Measurements from ENCODE around the gene CSAD.

The CSAD gene

DNA sequence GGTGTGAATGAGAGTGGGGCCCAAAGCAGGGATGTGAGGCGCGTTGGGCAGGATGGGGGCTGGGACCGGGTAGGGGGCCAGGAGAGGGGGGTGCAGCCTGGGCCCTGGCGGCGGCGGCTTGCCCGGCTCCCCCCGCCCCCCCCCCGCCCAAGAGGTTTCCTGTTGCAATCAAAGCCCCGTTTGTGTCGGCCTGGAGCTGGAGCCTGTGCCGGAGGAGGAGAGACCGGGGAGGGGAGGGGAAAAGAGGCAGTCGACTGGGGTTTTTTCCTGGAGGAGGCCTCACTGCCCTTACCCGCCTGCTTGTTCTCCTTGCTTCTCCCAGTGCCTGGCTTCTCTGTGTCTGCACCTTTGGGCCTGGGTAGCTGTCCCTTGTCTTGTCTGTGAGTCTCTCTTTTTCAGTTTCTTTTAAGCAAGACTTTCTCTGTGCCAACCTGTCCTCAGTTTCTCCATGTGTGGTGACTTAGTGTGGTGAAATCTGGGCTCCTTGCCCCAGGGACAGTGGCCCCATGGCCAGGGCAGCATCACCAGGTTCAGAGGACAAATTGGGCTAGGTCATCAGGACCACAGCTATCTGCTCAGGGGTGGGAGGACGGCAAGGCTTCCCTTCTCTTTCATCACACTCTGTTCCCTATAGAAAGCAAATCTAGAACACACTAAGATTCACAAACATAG, 42.8 kb upstream of the CSAD start:
- H3K9me3 ChIP-seq (ENCODE audit: control insufficient read depth, insufficient read depth, low read length): no peaks in the 10 kb centered on the region
- H3K27ac ChIP-seq (ENCODE audit: low read length): no peak overlapping the region
- peaks cover 28% of the 10 kb centered on the region for H3K4me1 ChIP-seq (ENCODE audit: control insufficient read depth, insufficient read depth, low read length)
- H3K4me3 ChIP-seq (ENCODE audit: low read length): no peak overlapping the region
- no peak for DNase-seq (ENCODE audit: low read depth, low spot score)
- H3K36me3 ChIP-seq (ENCODE audit: control insufficient read depth, insufficient read depth, low read length): no peaks in the 10 kb centered on the region
- no CpG with 5 or more reads among the region's 16 CpGs for WGBS (ENCODE audit: insufficient coverage, insufficient read length)
- no peaks in the 10 kb centered on the region; the same call in 1 of the 2 replicates for H3K27me3 ChIP-seq (ENCODE audit: control insufficient read depth, insufficient read depth, low read length)

- Histone ChIP-seq H3K4me3 (ENCODE audit: low read length) (no peak overlapping the region), H3K27me3 (ENCODE audit: control insufficient read depth, insufficient read depth, low read length) (no peaks in the 10 kb centered on the region; the same call in 1 of the 2 replicates), H3K9me3 (ENCODE audit: control insufficient read depth, insufficient read depth, low read length) (no peaks in the 10 kb centered on the region), H3K4me1 (ENCODE audit: control insufficient read depth, insufficient read depth, low read length) (peaks cover 29% of the 10 kb centered on the region), H3K36me3 (ENCODE audit: control insufficient read depth, insufficient read depth, low read length) (no peaks in the 10 kb centered on the region), H3K27ac (ENCODE audit: low read length) (no peak overlapping the region)
- DNase-seq (ENCODE audit: low read depth, low spot score): no peak
- no CpG with 5 or more reads among the region's 4 CpGs for WGBS (ENCODE audit: insufficient coverage, insufficient read length)
Observed at GRCh38 chr12:53222806-53223261, 42.1 kb upstream of the CSAD start.

DNA sequence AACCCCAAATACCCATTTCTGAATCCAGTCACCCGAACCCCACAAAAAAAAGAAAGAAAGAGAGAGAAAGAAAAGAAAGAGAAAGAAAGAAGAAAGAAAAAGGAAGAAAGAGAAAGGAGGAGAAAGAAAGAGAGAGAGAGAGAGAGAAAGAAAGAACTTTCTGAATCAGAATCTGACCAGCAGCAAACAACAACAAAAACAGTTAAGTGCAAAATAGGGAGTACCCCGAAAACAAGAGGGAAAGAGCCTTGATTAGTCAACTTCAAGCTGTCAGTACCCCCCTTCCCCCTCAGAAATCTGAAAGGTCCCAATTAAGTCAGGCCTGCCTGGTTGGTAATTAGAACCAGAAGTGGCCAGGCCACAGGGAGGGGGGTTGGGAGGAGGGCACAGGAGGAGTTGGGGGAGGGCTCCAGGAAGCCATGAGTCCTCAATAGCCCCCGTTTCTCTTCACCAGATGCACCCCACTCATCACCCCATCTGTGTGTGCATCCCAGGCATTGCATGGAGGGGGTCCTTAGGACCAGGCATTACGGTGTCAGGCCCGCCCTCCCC, 41.5 kb upstream of the CSAD start:
- DNase-seq (ENCODE audit: low read depth, low spot score): no peak
- Histone ChIP-seq H3K36me3 (ENCODE audit: control insufficient read depth, insufficient read depth, low read length) (no peaks in the 10 kb centered on the region), H3K27ac (ENCODE audit: low read length) (no peak overlapping the region), H3K4me1 (ENCODE audit: control insufficient read depth, insufficient read depth, low read length) (peaks cover 32% of the 10 kb centered on the region), H3K9me3 (ENCODE audit: control insufficient read depth, insufficient read depth, low read length) (no peaks in the 10 kb centered on the region), H3K27me3 (ENCODE audit: control insufficient read depth, insufficient read depth, low read length) (no peaks in the 10 kb centered on the region; the same call in 1 of the 2 replicates), H3K4me3 (ENCODE audit: low read length) (no peak overlapping the region; the same call in 1 of the 2 replicates)
- WGBS (ENCODE audit: insufficient coverage, insufficient read length): no CpG with 5 or more reads among the region's 5 CpGs

- no CpG with 5 or more reads among the region's 72 CpGs for WGBS (ENCODE audit: insufficient coverage, insufficient read length)
- Histone ChIP-seq H3K27ac (ENCODE audit: low read length) (no peak overlapping the region), H3K4me3 (ENCODE audit: low read length) (peak overlapping the region; percentile 58), H3K4me1 (ENCODE audit: control insufficient read depth, insufficient read depth, low read length) (peaks cover 35% of the 10 kb centered on the region), H3K36me3 (ENCODE audit: control insufficient read depth, insufficient read depth, low read length) (no peaks in the 10 kb centered on the region), H3K27me3 (ENCODE audit: control insufficient read depth, insufficient read depth, low read length) (no peaks in the 10 kb centered on the region; the same call in 1 of the 2 replicates), H3K9me3 (ENCODE audit: control insufficient read depth, insufficient read depth, low read length) (no peaks in the 10 kb centered on the region)
- no peak for DNase-seq (ENCODE audit: low read depth, low spot score)
Observed at GRCh38 chr12:53221203-53222080, 40.7 kb upstream of the CSAD start.

DNA sequence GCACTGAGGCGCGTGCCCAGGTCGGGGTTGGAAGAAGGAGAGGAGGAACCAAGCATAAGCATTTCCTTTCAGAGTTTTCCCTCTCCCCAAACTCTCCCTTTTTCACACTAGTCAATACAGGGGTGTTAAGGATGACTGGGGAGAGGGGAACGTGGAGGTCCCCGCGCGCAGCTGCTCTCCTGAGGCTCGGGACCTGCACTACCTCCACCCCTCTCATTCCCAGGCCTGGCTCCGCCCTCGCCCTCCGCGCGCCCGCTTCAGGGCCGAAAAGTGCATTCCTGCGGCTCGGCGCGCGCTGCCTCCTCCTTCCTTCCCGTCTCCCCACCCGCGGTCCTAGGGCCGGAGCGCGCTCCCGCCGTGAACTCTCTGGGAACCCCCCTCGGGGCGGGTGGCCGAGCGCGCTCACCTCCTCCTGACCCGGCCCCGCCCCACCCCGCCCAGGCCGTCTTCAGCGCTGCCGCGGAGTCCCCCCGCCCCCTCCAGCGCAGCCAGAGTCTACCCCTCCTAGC, 40.0 kb upstream of the CSAD start:
- H3K36me3 ChIP-seq (ENCODE audit: control insufficient read depth, insufficient read depth, low read length): no peaks in the 10 kb centered on the region
- no CpG with 5 or more reads among the region's 42 CpGs for WGBS (ENCODE audit: insufficient coverage, insufficient read length)
- H3K4me3 ChIP-seq (ENCODE audit: low read length): peak overlapping the region; percentile 65; the same call in 1 of the 2 replicates
- H3K27me3 ChIP-seq (ENCODE audit: control insufficient read depth, insufficient read depth, low read length): no peaks in the 10 kb centered on the region; the same call in 1 of the 2 replicates
- DNase-seq (ENCODE audit: low read depth, low spot score): no peak
- no peaks in the 10 kb centered on the region for H3K9me3 ChIP-seq (ENCODE audit: control insufficient read depth, insufficient read depth, low read length)
- H3K4me1 ChIP-seq (ENCODE audit: control insufficient read depth, insufficient read depth, low read length): peaks cover 41% of the 10 kb centered on the region
- no peak overlapping the region for H3K27ac ChIP-seq (ENCODE audit: low read length)

DNA sequence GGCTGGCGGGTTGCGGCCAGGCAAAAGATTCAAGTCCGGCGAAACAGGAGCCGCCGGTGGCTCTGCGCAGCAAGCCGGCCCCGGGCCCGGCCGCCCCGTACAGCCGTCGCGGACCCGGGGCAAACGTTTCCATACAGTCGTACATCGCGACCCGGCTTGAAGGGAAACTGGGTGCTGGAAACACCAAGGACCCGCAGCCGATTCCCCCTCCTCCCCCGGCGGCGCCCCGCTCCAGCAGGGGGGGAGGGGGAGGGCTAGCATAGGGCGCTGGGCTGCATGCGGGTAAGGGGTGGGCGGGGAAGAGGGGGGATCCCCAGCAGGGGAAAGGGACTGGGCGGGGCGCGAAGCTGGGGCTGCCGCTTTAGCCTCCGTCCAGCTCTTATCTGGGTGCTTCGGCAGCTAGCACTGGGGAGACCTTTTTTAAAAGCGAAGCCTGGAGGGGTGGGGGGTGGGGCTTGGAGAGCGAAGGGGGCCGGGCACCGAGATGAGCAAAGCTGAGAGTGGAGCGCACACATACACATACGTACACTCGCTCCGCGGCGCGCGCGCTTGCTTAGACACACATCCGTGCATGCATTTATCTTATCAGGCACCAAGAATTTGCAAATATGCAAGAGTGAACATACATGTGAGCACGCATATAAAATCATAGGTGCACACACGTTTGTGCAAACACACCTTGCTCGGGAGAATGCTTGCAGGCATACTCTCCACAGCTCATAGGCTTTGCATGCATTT, 39.4 kb upstream of the CSAD start:
- WGBS (ENCODE audit: insufficient coverage, insufficient read length): no CpG with 5 or more reads among the region's 53 CpGs
- Histone ChIP-seq H3K4me1 (ENCODE audit: control insufficient read depth, insufficient read depth, low read length) (peaks cover 43% of the 10 kb centered on the region), H3K27ac (ENCODE audit: low read length) (no peak overlapping the region), H3K4me3 (ENCODE audit: low read length) (peak overlapping the region; percentile 65; the same call in 1 of the 2 replicates), H3K36me3 (ENCODE audit: control insufficient read depth, insufficient read depth, low read length) (no peaks in the 10 kb centered on the region), H3K27me3 (ENCODE audit: control insufficient read depth, insufficient read depth, low read length) (no peaks in the 10 kb centered on the region; the same call in 1 of the 2 replicates), H3K9me3 (ENCODE audit: control insufficient read depth, insufficient read depth, low read length) (no peaks in the 10 kb centered on the region)
- DNase-seq (ENCODE audit: low read depth, low spot score): no peak

DNA sequence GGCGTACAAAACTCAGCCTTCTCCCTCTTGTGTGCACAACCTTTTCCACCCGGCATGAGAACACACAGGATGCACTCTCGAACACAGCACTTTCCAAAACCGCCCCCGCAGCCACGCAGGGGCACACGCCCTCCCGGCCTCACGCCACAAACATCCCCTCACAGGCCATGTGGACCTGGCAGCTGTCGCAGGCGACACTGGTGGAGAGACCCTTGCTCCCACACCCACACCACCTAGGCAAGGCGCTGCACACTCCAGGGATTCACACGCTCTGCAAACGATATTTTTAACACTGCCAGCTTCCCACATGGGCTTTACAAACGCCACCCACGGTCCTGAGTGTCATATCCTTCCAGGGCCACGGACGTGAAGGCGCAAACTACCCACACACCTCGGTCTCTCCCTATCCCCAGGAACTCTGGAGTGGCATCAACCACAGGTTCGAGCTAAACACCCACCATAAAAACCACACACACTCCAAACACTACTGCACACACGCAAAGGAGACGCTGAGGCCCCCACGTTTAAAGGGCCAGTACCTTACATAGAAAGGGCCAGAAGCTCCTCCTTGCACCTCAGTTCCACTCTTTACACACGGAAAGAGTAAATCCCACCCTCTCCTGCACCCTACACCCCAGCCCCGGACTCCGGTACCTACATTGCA, 38.7 kb upstream of the CSAD start:
- no CpG with 5 or more reads among the region's 27 CpGs for WGBS (ENCODE audit: insufficient coverage, insufficient read length)
- no peak overlapping the region for H3K27ac ChIP-seq (ENCODE audit: low read length)
- peaks cover 39% of the 10 kb centered on the region for H3K4me1 ChIP-seq (ENCODE audit: control insufficient read depth, insufficient read depth, low read length)
- peak overlapping the region; percentile 65; the same call in 1 of the 2 replicates for H3K4me3 ChIP-seq (ENCODE audit: low read length)
- DNase-seq (ENCODE audit: low read depth, low spot score): no peak
- no peaks in the 10 kb centered on the region for H3K9me3 ChIP-seq (ENCODE audit: control insufficient read depth, insufficient read depth, low read length)
- H3K27me3 ChIP-seq (ENCODE audit: control insufficient read depth, insufficient read depth, low read length): no peaks in the 10 kb centered on the region; the same call in 1 of the 2 replicates
- no peaks in the 10 kb centered on the region for H3K36me3 ChIP-seq (ENCODE audit: control insufficient read depth, insufficient read depth, low read length)

DNA sequence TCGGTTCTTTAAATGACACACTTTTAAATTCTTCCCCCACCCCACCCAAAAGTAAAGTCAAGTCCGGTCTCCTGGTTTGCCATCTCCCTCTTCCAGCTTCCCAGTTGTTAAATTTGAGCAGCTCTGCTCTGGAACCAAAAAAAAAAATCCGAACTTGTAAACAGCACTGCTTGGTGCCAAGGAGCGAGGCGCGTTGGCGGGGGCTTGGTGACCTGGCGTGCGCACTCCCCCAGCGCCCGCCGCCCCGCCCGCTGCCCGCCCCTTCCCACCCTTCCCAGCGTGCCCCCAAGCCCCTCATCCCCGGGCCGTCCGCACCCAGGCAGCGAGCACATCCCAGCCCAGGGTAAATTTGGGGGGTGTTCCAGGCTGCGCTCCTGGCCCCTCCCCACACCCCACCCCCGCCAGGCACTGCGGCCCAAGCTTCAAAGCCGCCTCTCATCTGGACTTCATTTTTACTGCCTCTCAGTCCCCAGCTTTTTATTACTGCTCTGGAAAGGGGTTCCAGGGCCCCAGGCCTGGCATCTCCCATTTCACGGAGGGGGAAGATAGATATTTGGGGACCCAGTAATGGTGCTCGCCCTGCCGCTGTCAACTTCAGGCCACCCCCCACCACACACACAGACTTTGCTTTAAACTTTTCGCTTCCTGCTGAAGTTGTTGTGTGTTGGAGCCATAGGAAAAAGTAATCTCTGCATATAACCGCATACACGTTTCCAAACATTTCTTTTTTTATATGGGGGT, 38.0 kb upstream of the CSAD start:
- H3K9me3 ChIP-seq (ENCODE audit: control insufficient read depth, insufficient read depth, low read length): no peaks in the 10 kb centered on the region
- no peak overlapping the region for H3K27ac ChIP-seq (ENCODE audit: low read length)
- peaks cover 2% of the 10 kb centered on the region; the same call in 1 of the 2 replicates for H3K36me3 ChIP-seq (ENCODE audit: control insufficient read depth, insufficient read depth, low read length)
- peaks cover 38% of the 10 kb centered on the region for H3K4me1 ChIP-seq (ENCODE audit: control insufficient read depth, insufficient read depth, low read length)
- H3K27me3 ChIP-seq (ENCODE audit: control insufficient read depth, insufficient read depth, low read length): no peaks in the 10 kb centered on the region; the same call in 1 of the 2 replicates
- DNase-seq (ENCODE audit: low read depth, low spot score): no peak
- WGBS (ENCODE audit: insufficient coverage, insufficient read length): no CpG with 5 or more reads among the region's 30 CpGs
- H3K4me3 ChIP-seq (ENCODE audit: low read length): peak overlapping the region; percentile 65; the same call in 1 of the 2 replicates

GRCh38 chr12:53217931-53218307, 37.2 kb upstream of the CSAD start:
- no peaks in the 10 kb centered on the region for H3K9me3 ChIP-seq (ENCODE audit: control insufficient read depth, insufficient read depth, low read length)
- peaks cover 38% of the 10 kb centered on the region for H3K4me1 ChIP-seq (ENCODE audit: control insufficient read depth, insufficient read depth, low read length)
- peak overlapping the region; percentile 82 for H3K27ac ChIP-seq (ENCODE audit: low read length)
- H3K4me3 ChIP-seq (ENCODE audit: low read length): peak overlapping the region; percentile 4; the same call in 1 of the 2 replicates
- peaks cover 8% of the 10 kb centered on the region; the same call in 1 of the 2 replicates for H3K36me3 ChIP-seq (ENCODE audit: control insufficient read depth, insufficient read depth, low read length)
- no peaks in the 10 kb centered on the region; the same call in 1 of the 2 replicates for H3K27me3 ChIP-seq (ENCODE audit: control insufficient read depth, insufficient read depth, low read length)
- DNase-seq (ENCODE audit: low read depth, low spot score): no peak
- WGBS (ENCODE audit: insufficient coverage, insufficient read length): no CpG with 5 or more reads among the region's 3 CpGs

All from iPS DF 6.9 (cell line).